HepG2 (cell line): Measurements from ENCODE around the gene NKPD1. TPM values are rescaled to one million over a fixed set of nuclear protein-coding genes. Genes with fewer than 3 reads are reported as not detected.
A peak's percentile ranks its signal among the peaks of the same experiment; 100 is the strongest.

Experiments
- AGO2 ChIP-seq: fragments of 200-400 bp; formaldehyde crosslinking; optimal IDR thresholded peaks from 2 replicates; pipeline ENCODE3; 2017; ENCODE audit warnings: mild to moderate bottlenecking, low read depth, low read length, moderate library complexity
- BRD4 ChIP-seq: sonication (generic); formaldehyde crosslinking; IDR thresholded peaks from 2 replicates; pipeline ENCODE4 v1.4.0; 2020; ENCODE audit warnings: missing genetic modification reagents
- HDAC6 ChIP-seq: fragments of 200-600 bp; sonication (generic); IDR thresholded peaks from 2 replicates; pipeline ENCODE4 v1.7.0; 2017; ENCODE audit warnings: mild to moderate bottlenecking, antibody characterized with exemption, low read length, low read depth
- IRX3 ChIP-seq: sonication (generic); formaldehyde crosslinking; IDR thresholded peaks from 2 replicates; pipeline ENCODE4 v1.8.1; 2023; ENCODE audit warnings: mild to moderate bottlenecking, low read depth, missing genetic modification reagents, borderline replicate concordance
- MZF1 ChIP-seq: sonication (generic); formaldehyde crosslinking; IDR thresholded peaks from 2 replicates; pipeline ENCODE4 v1.8.1; 2023; ENCODE audit warnings: mild to moderate bottlenecking, missing genetic modification reagents, borderline replicate concordance
- ONECUT2 ChIP-seq: sonication (generic); formaldehyde crosslinking; IDR thresholded peaks from 2 replicates; pipeline ENCODE4 v1.4.0; 2020; ENCODE audit warnings: missing genetic modification reagents
- RARG ChIP-seq: sonication (generic); formaldehyde crosslinking; IDR thresholded peaks from 2 replicates; pipeline ENCODE4 v1.4.0; 2020; ENCODE audit warnings: low read depth, mild to moderate bottlenecking, missing genetic modification reagents
- SAP130 ChIP-seq: IDR thresholded peaks from 2 replicates; pipeline ENCODE4 v1.6.1; 2016; ENCODE audit warnings: low read depth
- THAP11 ChIP-seq: IDR thresholded peaks from 2 replicates; pipeline ENCODE4 v1.6.1; 2016; ENCODE audit warnings: missing biosample characterization, missing genetic modification reagents
- ZFP36L1 ChIP-seq: sonication (generic); formaldehyde crosslinking; IDR thresholded peaks from 2 replicates; pipeline ENCODE4 v1.8.0; 2022; ENCODE audit warnings: mild to moderate bottlenecking, missing genetic modification reagents, moderate library complexity
- ZNF260 ChIP-seq: sonication (generic); formaldehyde crosslinking; IDR thresholded peaks from 2 replicates; pipeline ENCODE4 v1.4.0; 2020; ENCODE audit warnings: missing genetic modification reagents, low read depth, mild to moderate bottlenecking, borderline replicate concordance
- ZNF460 ChIP-seq: sonication (generic); formaldehyde crosslinking; IDR thresholded peaks from 2 replicates; pipeline ENCODE4 v1.5.1; 2020; ENCODE audit warnings: missing genetic modification reagents, mild to moderate bottlenecking, borderline replicate concordance
- ZNF501 ChIP-seq: sonication (generic); formaldehyde crosslinking; IDR thresholded peaks from 2 replicates; pipeline ENCODE4 v1.5.1; 2020; ENCODE audit warnings: mild to moderate bottlenecking, moderate library complexity, missing genetic modification reagents
- ZNF652 ChIP-seq: IDR thresholded peaks from 2 replicates; pipeline ENCODE4 v1.6.1; 2016; ENCODE audit warnings: low read depth, borderline replicate concordance
- ZNF7 ChIP-seq: IDR thresholded peaks from 2 replicates; pipeline ENCODE4 v1.6.1; 2016; ENCODE audit warnings: missing biosample characterization, missing genetic modification reagents
- polyA plus RNA-seq, 8 experiments: library from polyadenylated mRNA; depleted of rRNA in 3 of 8; stranded (reverse) in 7 of 8; unstranded in 1 of 8; fragments of >200 nt; fragmentation: Illumina TruSeq in 4 of 8; extraction: Trizol in 4 of 8; gene quantifications; 2 replicates each; pipeline versions ENCODE4 v1.2.1 to v1.2.3, GENCODE V29; 2011 to 2016; ENCODE audit warnings: low read depth in 4 of 8, missing spikeins in 1 of 8, mixed read lengths in 1 of 8; ENCODE audit not compliant: insufficient read depth in 1 of 8
- total RNA-seq, 5 experiments: library from RNA; depleted of rRNA; stranded (reverse); fragments of >200 nt; fragmentation: Illumina TruSeq; extraction: Trizol; gene quantifications; 2 replicates each; pipeline ENCODE4 v1.2.3, GENCODE V29; 2016; ENCODE audit warnings: low read depth in 1 of 5
- TF ChIP-seq, protein P1 (sequence below): sonication (generic); formaldehyde crosslinking; IDR thresholded peaks from 2 replicates; pipeline ENCODE4 v1.4.0; 2020; ENCODE audit warnings: mild to moderate bottlenecking, missing genetic modification reagents
- TF ChIP-seq, protein P2 (sequence below): sonication (generic); formaldehyde crosslinking; IDR thresholded peaks from 2 replicates; pipeline ENCODE4 v1.9.0; 2021; ENCODE audit warnings: missing genetic modification reagents, borderline replicate concordance
- TF ChIP-seq, protein P3 (sequence below): sonication (generic); formaldehyde crosslinking; IDR thresholded peaks from 2 replicates; pipeline ENCODE4 v1.4.0; 2020; ENCODE audit warnings: missing genetic modification reagents
- TF ChIP-seq, protein P4 (sequence below): sonication (generic); formaldehyde crosslinking; IDR thresholded peaks from 2 replicates; pipeline ENCODE4 v1.8.1; 2023; ENCODE audit warnings: mild to moderate bottlenecking, missing genetic modification reagents, borderline replicate concordance
- TF ChIP-seq, protein P5 (sequence below): sonication (generic); formaldehyde crosslinking; IDR thresholded peaks from 2 replicates; pipeline ENCODE4 v1.8.0; 2022; ENCODE audit warnings: missing genetic modification reagents, mild to moderate bottlenecking, inconsistent platforms, borderline replicate concordance
- TF ChIP-seq, protein P6 (sequence below): sonication (generic); formaldehyde crosslinking; IDR thresholded peaks from 2 replicates; pipeline ENCODE4 v1.4.0; 2020; ENCODE audit warnings: mild to moderate bottlenecking, missing genetic modification reagents

The NKPD1 gene
- total and polyA plus RNA-seq, 2 of the 13 experiments (the other 11 are each of a cell fraction or from before 2014, with no cell fraction given), result 0.03 TPM; not detected in 1

DNA sequence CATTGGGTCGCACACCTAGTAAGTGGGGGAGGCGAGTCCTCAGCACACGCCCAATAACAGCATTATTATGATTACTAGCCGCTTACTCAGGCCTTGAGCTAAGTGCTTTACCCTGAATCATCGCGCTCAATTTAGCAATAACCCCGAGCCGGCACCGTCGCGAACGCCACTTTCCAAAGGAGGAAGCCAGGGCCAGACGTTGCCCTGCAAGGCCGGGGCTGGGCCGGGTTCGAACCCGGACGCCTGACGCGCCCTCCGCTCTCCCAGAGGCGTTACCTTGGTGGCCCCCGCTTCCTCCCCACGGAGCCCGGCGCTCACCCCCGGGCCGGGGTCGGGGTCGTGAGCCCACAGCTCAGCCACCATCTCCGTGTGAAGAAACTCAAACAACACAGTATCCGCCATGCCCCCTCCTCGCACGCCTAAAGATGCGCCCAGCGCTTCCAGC lies 17.1 kb upstream of the NKPD1 start, which contains the start of gene TRAPPC6A (continued):
- TF ChIP-seq, protein P1, sequence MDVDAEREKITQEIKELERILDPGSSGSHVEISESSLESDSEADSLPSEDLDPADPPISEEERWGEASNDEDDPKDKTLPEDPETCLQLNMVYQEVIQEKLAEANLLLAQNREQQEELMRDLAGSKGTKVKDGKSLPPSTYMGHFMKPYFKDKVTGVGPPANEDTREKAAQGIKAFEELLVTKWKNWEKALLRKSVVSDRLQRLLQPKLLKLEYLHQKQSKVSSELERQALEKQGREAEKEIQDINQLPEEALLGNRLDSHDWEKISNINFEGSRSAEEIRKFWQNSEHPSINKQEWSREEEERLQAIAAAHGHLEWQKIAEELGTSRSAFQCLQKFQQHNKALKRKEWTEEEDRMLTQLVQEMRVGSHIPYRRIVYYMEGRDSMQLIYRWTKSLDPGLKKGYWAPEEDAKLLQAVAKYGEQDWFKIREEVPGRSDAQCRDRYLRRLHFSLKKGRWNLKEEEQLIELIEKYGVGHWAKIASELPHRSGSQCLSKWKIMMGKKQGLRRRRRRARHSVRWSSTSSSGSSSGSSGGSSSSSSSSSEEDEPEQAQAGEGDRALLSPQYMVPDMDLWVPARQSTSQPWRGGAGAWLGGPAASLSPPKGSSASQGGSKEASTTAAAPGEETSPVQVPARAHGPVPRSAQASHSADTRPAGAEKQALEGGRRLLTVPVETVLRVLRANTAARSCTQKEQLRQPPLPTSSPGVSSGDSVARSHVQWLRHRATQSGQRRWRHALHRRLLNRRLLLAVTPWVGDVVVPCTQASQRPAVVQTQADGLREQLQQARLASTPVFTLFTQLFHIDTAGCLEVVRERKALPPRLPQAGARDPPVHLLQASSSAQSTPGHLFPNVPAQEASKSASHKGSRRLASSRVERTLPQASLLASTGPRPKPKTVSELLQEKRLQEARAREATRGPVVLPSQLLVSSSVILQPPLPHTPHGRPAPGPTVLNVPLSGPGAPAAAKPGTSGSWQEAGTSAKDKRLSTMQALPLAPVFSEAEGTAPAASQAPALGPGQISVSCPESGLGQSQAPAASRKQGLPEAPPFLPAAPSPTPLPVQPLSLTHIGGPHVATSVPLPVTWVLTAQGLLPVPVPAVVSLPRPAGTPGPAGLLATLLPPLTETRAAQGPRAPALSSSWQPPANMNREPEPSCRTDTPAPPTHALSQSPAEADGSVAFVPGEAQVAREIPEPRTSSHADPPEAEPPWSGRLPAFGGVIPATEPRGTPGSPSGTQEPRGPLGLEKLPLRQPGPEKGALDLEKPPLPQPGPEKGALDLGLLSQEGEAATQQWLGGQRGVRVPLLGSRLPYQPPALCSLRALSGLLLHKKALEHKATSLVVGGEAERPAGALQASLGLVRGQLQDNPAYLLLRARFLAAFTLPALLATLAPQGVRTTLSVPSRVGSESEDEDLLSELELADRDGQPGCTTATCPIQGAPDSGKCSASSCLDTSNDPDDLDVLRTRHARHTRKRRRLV (CRISPR knock-in tag), result 0 out of 2 replicates have a peak, but pooled peaks have one; percentile 52
- TF ChIP-seq SAP130 (CRISPR knock-in tag) (no peak), ZNF501 (no peak), BRD4 (CRISPR knock-in tag) (no peak), ZNF260 (no peak), AGO2 (peak; percentile 47), MZF1 (CRISPR knock-in tag) (no peak), RARG (CRISPR knock-in tag) (no peak), ZNF652 (no peak), ONECUT2 (CRISPR knock-in tag) (no peak), ZNF460 (CRISPR knock-in tag) (no peak), THAP11 (no peak), ZNF7 (CRISPR knock-in tag) (no peak), HDAC6 (no peak), ZFP36L1 (CRISPR knock-in tag) (peak; percentile 78; the same call in 1 of the 2 replicates), IRX3 (CRISPR knock-in tag) (0 out of 2 replicates have a peak, but pooled peaks have one; percentile 59)
- TF ChIP-seq, protein P2, sequence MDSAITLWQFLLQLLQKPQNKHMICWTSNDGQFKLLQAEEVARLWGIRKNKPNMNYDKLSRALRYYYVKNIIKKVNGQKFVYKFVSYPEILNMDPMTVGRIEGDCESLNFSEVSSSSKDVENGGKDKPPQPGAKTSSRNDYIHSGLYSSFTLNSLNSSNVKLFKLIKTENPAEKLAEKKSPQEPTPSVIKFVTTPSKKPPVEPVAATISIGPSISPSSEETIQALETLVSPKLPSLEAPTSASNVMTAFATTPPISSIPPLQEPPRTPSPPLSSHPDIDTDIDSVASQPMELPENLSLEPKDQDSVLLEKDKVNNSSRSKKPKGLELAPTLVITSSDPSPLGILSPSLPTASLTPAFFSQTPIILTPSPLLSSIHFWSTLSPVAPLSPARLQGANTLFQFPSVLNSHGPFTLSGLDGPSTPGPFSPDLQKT, result no peak
- TF ChIP-seq, protein P3, sequence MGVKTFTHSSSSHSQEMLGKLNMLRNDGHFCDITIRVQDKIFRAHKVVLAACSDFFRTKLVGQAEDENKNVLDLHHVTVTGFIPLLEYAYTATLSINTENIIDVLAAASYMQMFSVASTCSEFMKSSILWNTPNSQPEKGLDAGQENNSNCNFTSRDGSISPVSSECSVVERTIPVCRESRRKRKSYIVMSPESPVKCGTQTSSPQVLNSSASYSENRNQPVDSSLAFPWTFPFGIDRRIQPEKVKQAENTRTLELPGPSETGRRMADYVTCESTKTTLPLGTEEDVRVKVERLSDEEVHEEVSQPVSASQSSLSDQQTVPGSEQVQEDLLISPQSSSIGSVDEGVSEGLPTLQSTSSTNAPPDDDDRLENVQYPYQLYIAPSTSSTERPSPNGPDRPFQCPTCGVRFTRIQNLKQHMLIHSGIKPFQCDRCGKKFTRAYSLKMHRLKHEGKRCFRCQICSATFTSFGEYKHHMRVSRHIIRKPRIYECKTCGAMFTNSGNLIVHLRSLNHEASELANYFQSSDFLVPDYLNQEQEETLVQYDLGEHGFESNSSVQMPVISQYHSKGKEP (CRISPR knock-in tag), result no peak
- TF ChIP-seq, protein P4, sequence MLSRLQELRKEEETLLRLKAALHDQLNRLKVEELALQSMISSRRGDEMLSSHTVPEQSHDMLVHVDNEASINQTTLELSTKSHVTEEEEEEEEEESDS (CRISPR knock-in tag), result no peak
- TF ChIP-seq, protein P5, sequence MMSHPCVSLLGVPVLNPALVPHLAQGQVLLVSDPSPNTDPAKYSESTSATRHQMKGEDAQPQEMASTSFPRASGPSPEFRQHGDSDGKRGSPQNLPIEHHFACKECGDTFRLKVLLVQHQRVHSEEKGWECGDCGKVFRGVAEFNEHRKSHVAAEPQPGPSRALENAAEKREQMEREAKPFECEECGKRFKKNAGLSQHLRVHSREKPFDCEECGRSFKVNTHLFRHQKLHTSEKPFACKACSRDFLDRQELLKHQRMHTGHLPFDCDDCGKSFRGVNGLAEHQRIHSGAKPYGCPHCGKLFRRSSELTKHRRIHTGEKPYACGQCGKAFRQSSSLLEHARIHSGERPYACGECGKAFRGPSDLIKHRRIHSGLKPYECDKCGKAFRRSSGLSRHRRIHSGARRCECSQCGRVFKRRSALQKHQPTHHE (CRISPR knock-in tag), result no peak
- TF ChIP-seq, protein P6, sequence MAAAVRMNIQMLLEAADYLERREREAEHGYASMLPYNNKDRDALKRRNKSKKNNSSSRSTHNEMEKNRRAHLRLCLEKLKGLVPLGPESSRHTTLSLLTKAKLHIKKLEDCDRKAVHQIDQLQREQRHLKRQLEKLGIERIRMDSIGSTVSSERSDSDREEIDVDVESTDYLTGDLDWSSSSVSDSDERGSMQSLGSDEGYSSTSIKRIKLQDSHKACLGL, result peak; percentile 85; the same call in 1 of the 2 replicates
